Progenitor cell of endocrine pancreas (in vitro differentiated cells): ENCODE results near the gene CDH24. TPM values are rescaled to one million over a fixed set of nuclear protein-coding genes. Genes with fewer than 3 reads are reported as not detected.

ENCODE experiments used
- DNase-seq: peaks from one replicate; pipeline ENCODE4 v3.0.0; 2021; ENCODE audit warnings: low spot score; ENCODE audit not compliant: unreplicated experiment
- H3K27ac Mint-ChIP-seq: 2 replicates; pipeline ENCODE4 v1.8.0; 2021; ENCODE audit warnings: mild to moderate bottlenecking, moderate library complexity, mixed read lengths
- H3K27me3 Mint-ChIP-seq: 2 replicates; pipeline ENCODE4 v1.8.0; 2021; ENCODE audit warnings: mixed read lengths
- H3K36me3 Mint-ChIP-seq: 2 replicates; pipeline ENCODE4 v1.8.0; 2022; ENCODE audit warnings: mixed read lengths; ENCODE audit not compliant: insufficient read depth
- H3K4me1 Mint-ChIP-seq: 2 replicates; pipeline ENCODE4 v1.8.0; 2021; ENCODE audit warnings: low read depth, mixed read lengths
- H3K4me3 Mint-ChIP-seq: 2 replicates; pipeline ENCODE4 v1.8.0; 2021; ENCODE audit warnings: low read depth, mild to moderate bottlenecking, moderate library complexity, mixed read lengths
- H3K9me3 Mint-ChIP-seq: 2 replicates; pipeline ENCODE4 v1.8.0; 2021; ENCODE audit warnings: low read depth, mixed read lengths
- CTCF ChIP-seq: fragments of 200-600 bp; sonication (generic); IDR thresholded peaks from one replicate; pipeline ENCODE4 v1.5.0; 2021; ENCODE audit warnings: antibody characterized with exemption, mild to moderate bottlenecking; ENCODE audit not compliant: unreplicated experiment
- total RNA-seq: library from RNA; stranded (reverse); gene quantifications from 2 replicates; pipeline ENCODE4 v1.2.1, GENCODE V29; 2021

Gene CDH24
- total RNA-seq, 1 donor from 2014 or later = 25.1 TPM

- no peak overlapping the region for H3K27ac Mint-ChIP-seq
- H3K27me3 Mint-ChIP-seq = no peaks in the 10 kb centered on the region
- no peak for TF ChIP-seq CTCF
- no peak overlapping the region for H3K4me3 Mint-ChIP-seq
- H3K36me3 Mint-ChIP-seq = peaks cover 17% of the 10 kb centered on the region
- no peaks in the 10 kb centered on the region for H3K4me1 Mint-ChIP-seq
- no peaks in the 10 kb centered on the region for H3K9me3 Mint-ChIP-seq
- no peak for DNase-seq
Observed at GRCh38 chr14:23086565-23086964, 29.2 kb upstream of the CDH24 start.

GRCh38 chr14:23085458-23085857, 28.1 kb upstream of the CDH24 start:
- H3K27ac Mint-ChIP-seq = no peak overlapping the region

GRCh38 chr14:23080474-23080873, 23.2 kb upstream of the CDH24 start:
- H3K36me3 Mint-ChIP-seq = peaks cover 27% of the 10 kb centered on the region
- no peak for TF ChIP-seq CTCF
- DNase-seq = no peak
- H3K9me3 Mint-ChIP-seq = no peaks in the 10 kb centered on the region
- H3K4me1 Mint-ChIP-seq = no peaks in the 10 kb centered on the region
- no peak overlapping the region for H3K4me3 Mint-ChIP-seq
- no peaks in the 10 kb centered on the region for H3K27me3 Mint-ChIP-seq
- no peak overlapping the region for H3K27ac Mint-ChIP-seq

More at GRCh38 chr14:23085458-23085857, 28.1 kb upstream of the CDH24 start:
- peaks cover 20% of the 10 kb centered on the region for H3K36me3 Mint-ChIP-seq
- no peaks in the 10 kb centered on the region for H3K27me3 Mint-ChIP-seq
- no peaks in the 10 kb centered on the region for H3K9me3 Mint-ChIP-seq
- H3K4me3 Mint-ChIP-seq = no peak overlapping the region
- H3K4me1 Mint-ChIP-seq = no peaks in the 10 kb centered on the region
- TF ChIP-seq CTCF = no peak
- no peak for DNase-seq

- Mint-ChIP-seq H3K27me3 (no peaks in the 10 kb centered on the region), H3K4me1 (no peaks in the 10 kb centered on the region), H3K27ac (peak overlapping the region; percentile 83), H3K36me3 (peaks cover 27% of the 10 kb centered on the region), H3K9me3 (no peaks in the 10 kb centered on the region), H3K4me3 (no peak overlapping the region)
- TF ChIP-seq CTCF = no peak
- DNase-seq = no peak
Observed at GRCh38 chr14:23079716-23080115, 22.4 kb upstream of the CDH24 start.

GRCh38 chr14:23078692-23079116, 21.4 kb upstream of the CDH24 start:
- H3K27me3 Mint-ChIP-seq = no peaks in the 10 kb centered on the region
- no peaks in the 10 kb centered on the region for H3K4me1 Mint-ChIP-seq
- H3K36me3 Mint-ChIP-seq = peaks cover 27% of the 10 kb centered on the region
- no peak overlapping the region for H3K4me3 Mint-ChIP-seq
- H3K9me3 Mint-ChIP-seq = no peaks in the 10 kb centered on the region
- TF ChIP-seq CTCF = no peak
- no peak overlapping the region for H3K27ac Mint-ChIP-seq
- no peak for DNase-seq
